HCT116 (cell line): ENCODE results near the gene TMPRSS7. TPM values are rescaled to one million over a fixed set of nuclear protein-coding genes. Genes with fewer than 3 reads are reported as not detected.

Experiments used
- ATAC-seq: fragments of 200-7000 bp; cut with Tn5 transposase; 2 replicates; pipeline ENCODE4 v1.9.1; 2020; ENCODE audit warnings: mild to moderate bottlenecking, moderate library complexity
- BruUV-seq: library from RNA; stranded (reverse); fragments of 400-500 nt; replicated peaks from 2 replicates; lab custom pipeline; 2021; lab: Mats Ljungman, UMichigan
- CTCF ChIA-PET: fragments of 300-600 bp; sonication (Branson Sonifier 250); formaldehyde crosslinking; loops from one replicate; lab custom pipeline; 2021; ENCODE audit warnings: antibody characterized with exemption; lab: Charles Lee
- POLR2A ChIA-PET: fragments of 300-600, 350-600 bp; sonication (Branson Sonifier 250); formaldehyde crosslinking; loops from one replicate; lab custom pipeline; 2021; ENCODE audit warnings: antibody characterized with exemption; lab: Charles Lee
- RAD21 ChIA-PET, 2 experiments: fragments of 300-600 bp; sonication (Branson Sonifier 250); formaldehyde crosslinking; loops; one replicate each; lab custom pipeline; 2023; ENCODE audit warnings: low total read pairs in 2 of 2; ENCODE audit not compliant: uncharacterized antibody in 2 of 2, unreplicated experiment in 2 of 2, low non-redundant PET in 1 of 2; lab: Charles Lee
- DNase-seq: peaks from one replicate; pipeline ENCODE4 v3.0.0-alpha.2; 2010; ENCODE audit warnings: low read depth, low spot score
- H2AFZ ChIP-seq: fragments of 200-600 bp; shearing (Covaris generic), sonication (generic); 2 replicates; pipeline ENCODE4 v1.6.1; 2017; ENCODE audit warnings: low read depth, mixed run types, mixed read lengths, antibody characterized with exemption, low read length; ENCODE audit not compliant: poor library complexity, severe bottlenecking
- H3K27ac ChIP-seq: 2 replicates; pipeline ENCODE4 v1.5.1; 2012; ENCODE audit warnings: low read depth, low read length
- H3K27me3 ChIP-seq: fragments of 200-600 bp; sonication (generic); 2 replicates; pipeline ENCODE4 v1.6.1; 2016; ENCODE audit warnings: mixed run types, low read length, mixed read lengths; ENCODE audit not compliant: insufficient read depth
- H3K36me3 ChIP-seq, 2 experiments: fragments of 200-500 bp in 1 of 2; fragments of 200-600 bp in 1 of 2; sonication (Bioruptor generic) in 1 of 2; sonication (generic) in 1 of 2; 2 replicates each; pipeline versions ENCODE4 v1.5.1 to v1.6.1; 2014 to 2016; ENCODE audit warnings: low read length in 2 of 2, inconsistent platforms in 1 of 2, mixed read lengths in 1 of 2, mixed run types in 1 of 2; ENCODE audit not compliant: insufficient read depth in 2 of 2, control insufficient read depth in 1 of 2
- H3K4me1 ChIP-seq, 2 experiments: fragments of 200-600 bp in 1 of 2; sonication (generic) in 1 of 2; 2 replicates each; pipeline versions ENCODE4 v1.5.1 to v1.6.1; 2012 to 2017; ENCODE audit warnings: low read length in 2 of 2, inconsistent platforms in 1 of 2, mild to moderate bottlenecking in 1 of 2, mixed read lengths in 1 of 2, mixed run types in 1 of 2, moderate library complexity in 1 of 2; ENCODE audit not compliant: insufficient read depth in 2 of 2, control insufficient read depth in 1 of 2
- H3K4me2 ChIP-seq: fragments of 200-600 bp; sonication (generic); 2 replicates; pipeline ENCODE4 v1.6.1; 2017; ENCODE audit warnings: mixed run types, low read length, mixed read lengths
- H3K4me3 ChIP-seq, 2 experiments: fragments of 200-600 bp in 1 of 2; sonication (generic) in 1 of 2; replicated peaks in 1 of 2; 2 replicates each; pipeline ENCODE4 v1.5.1; 2011 to 2016; ENCODE audit warnings: low read length in 2 of 2, control low read depth in 1 of 2, low read depth in 1 of 2, mild to moderate bottlenecking in 1 of 2, mixed read lengths in 1 of 2, mixed run types in 1 of 2
- H3K79me2 ChIP-seq: fragments of 200-600 bp; sonication (generic); 2 replicates; pipeline ENCODE4 v1.6.1; 2017; ENCODE audit warnings: mild to moderate bottlenecking, mixed run types, low read length, moderate library complexity, mixed read lengths; ENCODE audit not compliant: insufficient read depth
- H3K9ac ChIP-seq: fragments of 200-600 bp; sonication (generic); 2 replicates; pipeline ENCODE4 v1.6.1; 2016; ENCODE audit warnings: low read length, mixed read lengths
- H3K9me2 ChIP-seq: fragments of 200-600 bp; sonication (generic), shearing (Covaris generic); 2 replicates; pipeline ENCODE4 v1.6.1; 2017; ENCODE audit warnings: mixed run types, mild to moderate bottlenecking, moderate library complexity; ENCODE audit not compliant: insufficient read depth
- H3K9me3 ChIP-seq, 2 experiments: fragments of 200-500 bp in 1 of 2; fragments of 200-600 bp in 1 of 2; sonication (Bioruptor generic) in 1 of 2; sonication (generic) in 1 of 2; 2 replicates each; pipeline ENCODE4 v1.6.1; 2014 to 2017; ENCODE audit warnings: low read length in 2 of 2, mixed read lengths in 2 of 2, inconsistent platforms in 1 of 2, low read depth in 1 of 2, mild to moderate bottlenecking in 1 of 2, mixed run types in 1 of 2, moderate library complexity in 1 of 2; ENCODE audit not compliant: control insufficient read depth in 1 of 2, insufficient read depth in 1 of 2
- H4K20me1 ChIP-seq: fragments of 200-600 bp; sonication (generic), shearing (Covaris generic); 2 replicates; pipeline ENCODE4 v1.6.1; 2017; ENCODE audit warnings: mixed run types, mild to moderate bottlenecking, moderate library complexity; ENCODE audit not compliant: insufficient read depth
- ATF3 ChIP-seq: IDR thresholded peaks from 2 replicates; pipeline ENCODE4 v1.6.1; 2012
- CBX3 ChIP-seq: IDR thresholded peaks from 2 replicates; pipeline ENCODE4 v1.6.1; 2012; ENCODE audit warnings: low read depth
- CEBPB ChIP-seq: IDR thresholded peaks from 2 replicates; pipeline ENCODE4 v1.6.1; 2012; ENCODE audit warnings: low read depth
- CTCF ChIP-seq, 3 experiments: fragments of 200-600 bp in 1 of 3; sonication (generic) in 1 of 3; IDR thresholded peaks in 2 of 3; conservative IDR thresholded peaks in 1 of 3; 2 replicates each; pipeline ENCODE4 v1.5.1; 2012 to 2017; ENCODE audit warnings: low read depth in 2 of 3, low read length in 2 of 3, antibody characterized with exemption in 1 of 3, borderline replicate concordance in 1 of 3, control low read depth in 1 of 3, mild to moderate bottlenecking in 1 of 3, mixed read lengths in 1 of 3, mixed run types in 1 of 3, moderate library complexity in 1 of 3; ENCODE audit not compliant: insufficient read depth in 1 of 3
- ELF1 ChIP-seq: IDR thresholded peaks from 2 replicates; pipeline ENCODE4 v1.6.1; 2012; ENCODE audit warnings: low read depth, borderline replicate concordance
- EZH2 ChIP-seq: fragments of 200-600 bp; sonication (generic); IDR thresholded peaks from 2 replicates; pipeline ENCODE4 v1.6.1; 2017; ENCODE audit warnings: antibody characterized with exemption, mixed run types
- JUND ChIP-seq: IDR thresholded peaks from 2 replicates; pipeline ENCODE4 v1.6.1; 2012
- MAX ChIP-seq: IDR thresholded peaks from 2 replicates; pipeline ENCODE4 v1.6.1; 2012
- POLR2A ChIP-seq: IDR thresholded peaks from 2 replicates; pipeline ENCODE4 v1.7.0; 2011; ENCODE audit warnings: borderline replicate concordance; ENCODE audit not compliant: insufficient read depth, insufficient read length; ENCODE audit errors: extremely low read depth
- POLR2AphosphoS5 ChIP-seq: IDR thresholded peaks from 2 replicates; pipeline ENCODE4 v1.6.1; 2011; ENCODE audit warnings: mild to moderate bottlenecking, low read depth, low read length, moderate library complexity
- RAD21 ChIP-seq: IDR thresholded peaks from 2 replicates; pipeline ENCODE4 v1.6.1; 2012; ENCODE audit warnings: low read depth, mild to moderate bottlenecking
- REST ChIP-seq: IDR thresholded peaks from 2 replicates; pipeline ENCODE4 v1.6.1; 2012; ENCODE audit warnings: low read depth
- SIN3A ChIP-seq: IDR thresholded peaks from 2 replicates; pipeline ENCODE4 v1.6.1; 2012; ENCODE audit warnings: low read depth
- SP1 ChIP-seq: IDR thresholded peaks from 2 replicates; pipeline ENCODE4 v1.6.1; 2012; ENCODE audit warnings: low read depth
- TCF7L2 ChIP-seq: IDR thresholded peaks from 2 replicates; pipeline ENCODE4 v1.7.0; 2011; ENCODE audit warnings: borderline replicate concordance, inconsistent platforms; ENCODE audit not compliant: insufficient read depth, insufficient read length; ENCODE audit errors: extremely low read depth
- ZFX ChIP-seq: fragments of 450-650 bp; IDR thresholded peaks from 2 replicates; pipeline ENCODE4 v1.6.1; 2017
- ZNF274 ChIP-seq: fragments of 200-500 bp; sonication (Bioruptor generic); IDR thresholded peaks from 2 replicates; pipeline ENCODE4 v1.6.1; 2014; ENCODE audit warnings: mild to moderate bottlenecking, low read depth, low read length, inconsistent platforms
- intact Hi-C: fragments of 100-400 bp; cut with micrococcal nuclease; formaldehyde crosslinking; loops from 2 replicates; pipeline ENCODE4 v1.10.0; 2022
- total RNA-seq: library from RNA; stranded (reverse); gene quantifications from one replicate; pipeline ENCODE4 v1.2.1, GENCODE V29; 2021; ENCODE audit not compliant: unreplicated experiment

Gene TMPRSS7
- total RNA-seq, 1 experiment from 2014 or later = not detected

- TF ChIP-seq REST = no peak
- no peak for TF ChIP-seq ELF1
Observed at GRCh38 chr3:112000367-112000771, 34.2 kb upstream of the TMPRSS7 start (continued).

- CTCF ChIA-PET = interaction anchor here (1.1 kb wide), 1 partner anchor 12 kb away, joined by 4 read pairs; no protein-coding TSS in a partner anchor
- Histone ChIP-seq H3K9me2 (no peaks in the 10 kb centered on the region), H2AFZ (no peak overlapping the region), H3K79me2 (no peaks in the 10 kb centered on the region), H3K4me1 (peaks cover 2 to 41% of the 10 kb centered on the region in 2 experiments; a peak in 3 of 4 replicates), H3K27ac (no peak overlapping the region), H3K36me3 (no peaks in the 10 kb centered on the region), H4K20me1 (no peaks in the 10 kb centered on the region), H3K9ac (no peak overlapping the region), H3K4me3 (no peak overlapping the region), H3K9me3 (no peaks in the 10 kb centered on the region), H3K27me3 (no peaks in the 10 kb centered on the region), H3K4me2 (no peak overlapping the region)
- RAD21 ChIA-PET = no interaction called here
- no TSS peak for BruUV-seq
- ATAC-seq = no peak
- POLR2A ChIA-PET = interaction anchor here (3.9 kb wide), 1 partner anchor 23 kb away, joined by 19 read pairs; the partner anchor contains the start of gene ABHD10
- DNase-seq = no peak
- intact Hi-C loops = no loop called here
- TF ChIP-seq CEBPB = no peak
- TF ChIP-seq ZNF274 = no peak
- no peak for TF ChIP-seq TCF7L2
- TF ChIP-seq RAD21 = no peak
- TF ChIP-seq SP1 = no peak
- no peak for TF ChIP-seq SIN3A
- no peak for TF ChIP-seq ZFX
- TF ChIP-seq ATF3 = no peak
- no peak for TF ChIP-seq REST
- no peak for TF ChIP-seq EZH2
- TF ChIP-seq CTCF (IDR thresholded peaks at IDR 0.05 in 2 of 3, conservative IDR thresholded peaks at IDR 0.05 in 1 of 3; ENCODE audit: borderline replicate concordance in 1 of 3, insufficient read depth in 1 of 3, low read depth in 2 of 3, low read length in 2 of 3) = no peak
- TF ChIP-seq MAX = no peak
- no peak for TF ChIP-seq POLR2A
- TF ChIP-seq POLR2AphosphoS5 = no peak
- TF ChIP-seq CBX3 = no peak
- no peak for TF ChIP-seq JUND
Observed at GRCh38 chr3:112000966-112001365, 33.6 kb upstream of the TMPRSS7 start.
